GM18498 (cell line): Measurements from ENCODE around the gene OSBPL5.

ENCODE experiments used
- ATAC-seq: cut with Tn5 transposase; IDR thresholded peaks from one replicate; pipeline ENCODE4 v1.9.1; 2021; ENCODE audit warnings: mild to moderate bottlenecking, moderate library complexity; ENCODE audit not compliant: unreplicated experiment

The OSBPL5 gene

DNA sequence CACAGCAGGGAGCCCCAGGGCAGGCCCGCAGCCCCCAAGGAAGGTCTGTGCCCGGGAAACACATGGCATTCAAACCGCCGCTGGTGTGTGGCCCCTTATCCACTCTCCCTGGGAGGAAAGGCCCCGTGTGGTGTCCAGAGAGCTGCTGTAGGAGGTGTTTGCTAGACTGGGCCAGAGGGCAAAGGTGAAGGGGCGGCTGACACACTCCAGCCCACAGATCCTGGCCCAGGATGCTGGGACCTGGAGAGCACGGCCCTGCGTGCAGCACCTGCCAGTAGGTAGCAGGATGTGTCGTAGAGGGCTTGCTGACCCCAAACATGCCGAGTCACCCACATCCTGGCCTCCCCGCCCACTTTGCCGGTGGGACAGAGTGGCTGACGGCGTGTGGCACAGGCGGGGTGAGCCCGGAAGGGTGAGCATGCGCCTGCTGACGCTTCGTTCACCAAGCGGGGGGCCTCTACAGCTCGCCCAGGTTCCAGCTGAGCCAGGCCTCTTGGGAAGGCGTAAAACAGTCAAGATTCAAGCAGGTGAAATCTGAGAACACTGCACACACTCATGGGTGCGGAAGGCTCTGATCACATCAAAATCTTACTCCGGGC, 11.0 kb downstream of the OSBPL5 start:
- ATAC-seq: no peak

DNA sequence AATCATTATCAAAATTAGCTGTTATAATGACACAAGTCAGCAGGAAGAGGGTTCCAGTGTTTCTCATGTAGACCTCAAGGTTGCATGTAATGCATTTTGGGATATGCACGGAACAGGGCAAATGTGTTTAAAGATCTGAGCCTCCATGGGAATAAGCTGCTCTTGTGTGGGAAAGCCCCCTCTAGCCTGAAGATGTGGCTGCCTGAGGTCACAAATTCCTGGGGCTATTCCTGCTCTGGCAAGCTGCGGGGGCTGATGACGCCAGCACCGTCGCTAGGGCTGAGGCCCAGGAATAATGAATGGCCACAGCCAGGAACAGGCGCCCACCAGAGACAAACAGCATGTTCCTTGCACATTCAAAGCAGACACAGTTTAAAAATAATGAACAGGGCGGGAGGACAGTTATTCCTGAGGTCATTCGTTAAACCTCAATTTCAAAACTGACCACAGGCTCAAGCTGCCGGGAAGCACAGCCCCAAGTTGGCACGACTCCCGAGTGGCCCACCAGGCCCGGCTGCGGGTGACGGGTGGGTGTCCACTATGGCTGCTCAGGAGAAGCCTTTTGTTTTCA, 11.7 kb downstream of the OSBPL5 start:
- no peak for ATAC-seq

DNA sequence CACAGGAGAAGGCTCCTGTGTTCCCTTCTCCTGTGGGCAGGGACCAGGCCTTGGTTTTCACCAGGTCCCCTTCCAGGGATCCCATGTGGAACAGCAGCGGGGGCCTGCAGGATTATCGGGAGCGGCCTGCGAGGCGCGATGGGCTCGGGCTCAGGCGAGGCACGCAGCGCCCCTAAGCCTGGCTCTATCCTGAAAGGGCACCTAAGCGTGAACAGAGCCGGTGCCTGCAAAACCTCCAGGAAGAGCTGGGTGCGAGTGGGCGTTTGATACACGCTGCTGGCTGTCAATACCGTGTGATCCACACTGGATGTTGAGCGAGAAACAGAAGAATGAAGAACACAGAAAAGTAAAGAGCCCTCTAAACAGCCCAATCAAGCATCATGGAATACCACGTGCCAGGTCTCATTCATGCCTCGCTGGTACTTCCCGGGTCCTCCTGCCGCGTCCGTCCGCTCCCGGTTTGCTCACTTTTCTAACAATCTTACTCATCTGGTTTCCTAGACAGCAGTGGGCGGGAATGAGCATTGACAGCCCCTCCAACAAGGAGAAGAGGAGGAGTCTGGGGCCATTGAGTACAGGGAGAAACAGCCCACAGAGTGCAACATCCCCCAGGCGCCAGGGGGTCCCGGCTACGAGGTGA, 12.5 kb downstream of the OSBPL5 start:
- ATAC-seq: no peak

DNA sequence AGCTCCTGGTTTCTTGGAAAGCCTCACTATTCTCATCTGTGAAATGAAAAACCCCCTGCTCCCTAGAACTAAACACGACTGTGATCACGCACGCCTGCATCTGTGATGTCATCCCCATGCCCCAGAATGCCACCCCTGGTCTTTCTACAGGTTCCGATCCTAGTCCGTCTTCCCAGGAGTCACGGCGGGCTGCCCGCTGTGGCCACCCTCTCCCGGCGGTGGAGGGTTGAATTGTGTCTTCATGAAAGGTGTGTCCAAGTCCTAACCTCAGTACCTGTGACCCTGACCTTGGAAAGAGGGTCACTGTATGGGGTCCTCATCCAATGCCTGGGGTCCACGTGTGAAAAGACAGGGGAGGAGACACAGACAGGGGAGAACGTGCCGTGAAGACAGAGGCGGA, 14.4 kb downstream of the OSBPL5 start:
- ATAC-seq: no peak

DNA sequence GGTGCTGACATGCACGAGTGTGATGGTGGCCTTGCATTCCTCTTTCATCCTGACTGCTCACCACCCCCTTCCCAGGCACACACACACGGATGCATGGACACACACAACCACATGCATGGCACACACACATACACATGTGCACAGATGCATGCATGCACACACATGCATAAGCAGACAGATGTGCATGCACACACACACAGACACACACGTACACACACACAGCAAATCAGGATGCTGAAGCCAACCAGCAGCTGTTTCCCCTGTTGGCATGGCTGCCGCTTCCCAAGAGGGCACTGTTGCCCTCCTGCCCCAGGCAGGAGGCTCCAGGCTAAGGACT, 15.3 kb downstream of the OSBPL5 start:
- no peak for ATAC-seq

DNA sequence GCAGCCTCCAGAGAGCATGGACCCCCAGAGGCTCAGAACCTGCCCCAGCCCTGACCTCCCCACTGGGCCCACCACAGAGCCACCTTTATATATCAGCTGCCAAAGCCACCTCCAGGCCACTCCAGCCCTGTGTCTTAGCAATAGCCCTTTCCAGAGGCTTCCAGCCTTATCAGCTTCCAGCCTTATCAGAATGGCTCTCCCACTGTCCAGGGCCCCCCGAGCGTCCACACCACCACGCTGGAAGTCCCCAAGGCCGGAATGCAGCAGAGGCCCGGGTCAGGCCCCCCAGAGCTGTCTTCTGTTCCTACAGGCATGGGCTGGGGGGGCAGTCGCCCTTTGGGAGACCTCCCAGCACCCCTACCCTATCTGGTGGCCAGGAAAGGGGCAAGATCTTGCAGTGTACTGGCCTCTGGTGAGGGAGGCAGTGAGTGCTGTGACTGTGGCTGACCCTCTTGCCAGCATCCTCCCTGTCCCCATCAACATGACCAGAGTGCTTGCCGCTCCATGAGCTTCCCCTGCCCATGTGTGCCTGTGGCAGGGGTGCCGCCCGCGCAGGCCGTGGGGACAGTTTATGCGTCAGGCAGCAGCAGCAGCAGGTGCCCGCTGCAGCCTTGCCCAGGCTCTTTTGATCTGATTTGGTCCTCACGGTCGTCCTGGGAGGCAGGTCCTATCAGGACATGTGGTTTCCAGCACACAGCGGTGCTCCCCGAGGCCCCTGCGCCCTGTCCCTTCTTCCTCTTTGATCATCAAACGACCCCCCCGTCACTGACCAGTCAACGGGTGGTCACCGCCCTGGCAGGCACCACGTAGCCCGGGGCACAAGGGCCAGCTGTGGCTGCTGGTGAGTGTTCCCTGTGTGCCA, 15.9 kb downstream of the OSBPL5 start:
- no peak for ATAC-seq

DNA sequence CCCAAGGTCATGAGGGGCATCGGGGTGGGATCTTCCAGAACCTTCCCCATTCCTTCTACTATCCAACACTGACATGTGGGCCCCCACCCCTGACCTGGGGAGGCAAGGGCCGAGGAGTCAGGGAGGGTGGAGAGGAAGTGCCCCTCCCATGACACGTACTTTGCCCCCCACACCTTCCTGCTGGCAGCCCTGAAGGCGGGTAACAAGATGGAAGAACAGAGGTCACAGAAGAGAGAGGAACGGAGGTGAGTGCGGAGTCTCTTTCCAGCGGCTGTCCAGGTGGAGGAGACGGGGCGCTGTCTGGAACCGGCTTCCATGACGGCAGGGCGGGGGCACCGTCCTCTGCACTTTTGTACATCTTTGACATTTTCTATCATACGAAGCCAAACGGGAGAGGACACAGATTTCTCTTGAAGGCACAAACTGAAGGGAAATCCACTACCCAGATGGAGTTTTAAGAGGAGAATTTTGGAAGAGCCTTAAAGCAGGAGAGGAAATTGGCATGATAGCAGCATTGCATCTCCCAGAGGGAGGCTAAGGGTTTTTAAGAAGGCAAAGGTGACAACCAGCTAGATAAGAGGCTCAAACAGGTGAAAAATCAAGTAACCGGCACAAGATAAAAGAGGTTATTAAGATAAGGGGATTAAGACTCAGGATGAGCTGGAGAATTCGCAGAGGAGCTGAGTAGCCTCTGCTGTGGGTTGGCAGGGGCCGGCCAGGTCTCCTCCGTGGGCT, 16.7 kb downstream of the OSBPL5 start:
- ATAC-seq: no peak

DNA sequence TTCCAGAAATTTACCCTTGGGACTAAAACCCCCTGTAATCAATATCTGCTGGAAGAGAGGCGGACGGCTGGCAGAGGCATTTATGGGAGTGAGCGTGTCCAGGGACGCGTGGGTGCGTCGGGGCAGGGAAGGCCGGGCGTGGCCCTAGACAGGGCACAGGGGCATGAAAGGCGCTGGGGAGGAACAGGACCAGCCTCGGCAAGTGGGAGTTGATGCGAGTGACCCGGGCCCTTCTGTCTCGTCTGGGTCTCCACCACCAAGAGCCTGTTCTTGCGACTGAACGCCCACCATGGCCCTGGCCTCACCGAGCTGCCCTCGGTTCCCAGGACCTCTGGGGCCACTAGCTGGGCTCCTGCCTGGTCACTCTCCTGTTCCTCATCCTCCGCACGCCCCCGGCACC, 17.5 kb downstream of the OSBPL5 start:
- no peak for ATAC-seq

DNA sequence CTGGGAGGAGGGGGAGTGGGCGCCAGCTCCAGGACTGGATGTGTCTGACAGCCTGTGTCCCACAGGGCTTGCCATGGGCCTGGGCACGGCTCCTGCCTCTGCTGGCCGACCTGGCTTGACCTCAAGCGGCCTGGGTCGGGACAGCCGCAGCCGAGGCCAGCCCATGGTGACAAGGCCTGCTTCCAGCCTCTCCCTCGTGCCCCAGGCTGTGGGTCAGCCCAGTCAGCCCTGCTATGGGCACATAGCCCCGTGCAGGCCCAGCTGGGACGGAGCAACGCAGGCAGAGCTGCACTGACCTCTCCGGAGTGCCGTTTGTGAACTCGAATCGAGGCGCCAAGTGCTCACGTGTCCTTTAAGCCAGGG, 17.9 kb downstream of the OSBPL5 start:
- no peak for ATAC-seq

DNA sequence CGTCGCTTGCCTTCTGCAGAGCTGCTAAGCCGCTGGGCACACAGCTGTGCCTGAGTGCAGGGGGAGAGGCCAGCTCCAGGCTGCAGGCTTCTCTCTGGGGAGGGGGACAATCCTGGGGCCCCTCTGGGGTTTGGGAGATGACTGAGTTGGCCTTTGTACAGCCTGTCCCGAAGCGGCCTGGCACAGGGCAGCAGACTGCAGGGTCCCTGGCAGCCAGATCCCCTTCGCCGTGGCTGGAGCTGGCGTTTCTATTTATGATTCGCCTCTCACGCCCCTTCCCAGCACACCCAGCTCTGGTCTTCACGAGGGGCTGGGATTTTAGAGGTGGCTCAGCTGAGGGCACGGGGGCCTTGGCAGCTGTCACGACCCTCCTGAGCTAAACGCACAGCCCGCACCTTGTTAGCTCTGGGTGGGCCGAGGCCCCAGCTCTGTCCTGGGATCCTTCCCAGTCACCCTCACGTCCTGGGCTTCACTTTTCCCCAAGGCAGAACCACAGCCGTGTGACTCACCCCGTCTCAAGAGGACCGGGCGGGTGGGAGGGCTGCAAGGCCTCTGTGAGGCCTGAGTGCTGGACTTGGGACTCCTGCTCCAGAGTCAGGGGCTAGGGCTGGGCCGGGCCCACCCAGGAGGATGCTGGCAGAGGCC, 18.4 kb downstream of the OSBPL5 start:
- ATAC-seq: no peak

DNA sequence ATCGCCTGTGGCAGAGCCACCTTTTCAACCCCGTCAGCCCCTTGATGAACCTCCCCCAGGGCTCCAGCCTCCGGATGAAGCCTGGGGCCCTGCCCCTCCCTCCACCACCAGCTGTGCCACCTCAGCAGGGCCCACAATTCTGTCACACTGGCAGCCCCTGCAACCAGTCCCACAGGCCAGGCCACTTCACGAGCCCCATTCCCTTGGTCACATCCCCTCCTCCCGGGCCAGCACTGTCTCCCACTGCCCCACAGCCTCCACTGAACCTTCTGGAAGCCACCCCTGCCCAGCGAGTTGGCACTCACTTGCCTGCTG, 19.9 kb downstream of the OSBPL5 start:
- ATAC-seq: no peak

DNA sequence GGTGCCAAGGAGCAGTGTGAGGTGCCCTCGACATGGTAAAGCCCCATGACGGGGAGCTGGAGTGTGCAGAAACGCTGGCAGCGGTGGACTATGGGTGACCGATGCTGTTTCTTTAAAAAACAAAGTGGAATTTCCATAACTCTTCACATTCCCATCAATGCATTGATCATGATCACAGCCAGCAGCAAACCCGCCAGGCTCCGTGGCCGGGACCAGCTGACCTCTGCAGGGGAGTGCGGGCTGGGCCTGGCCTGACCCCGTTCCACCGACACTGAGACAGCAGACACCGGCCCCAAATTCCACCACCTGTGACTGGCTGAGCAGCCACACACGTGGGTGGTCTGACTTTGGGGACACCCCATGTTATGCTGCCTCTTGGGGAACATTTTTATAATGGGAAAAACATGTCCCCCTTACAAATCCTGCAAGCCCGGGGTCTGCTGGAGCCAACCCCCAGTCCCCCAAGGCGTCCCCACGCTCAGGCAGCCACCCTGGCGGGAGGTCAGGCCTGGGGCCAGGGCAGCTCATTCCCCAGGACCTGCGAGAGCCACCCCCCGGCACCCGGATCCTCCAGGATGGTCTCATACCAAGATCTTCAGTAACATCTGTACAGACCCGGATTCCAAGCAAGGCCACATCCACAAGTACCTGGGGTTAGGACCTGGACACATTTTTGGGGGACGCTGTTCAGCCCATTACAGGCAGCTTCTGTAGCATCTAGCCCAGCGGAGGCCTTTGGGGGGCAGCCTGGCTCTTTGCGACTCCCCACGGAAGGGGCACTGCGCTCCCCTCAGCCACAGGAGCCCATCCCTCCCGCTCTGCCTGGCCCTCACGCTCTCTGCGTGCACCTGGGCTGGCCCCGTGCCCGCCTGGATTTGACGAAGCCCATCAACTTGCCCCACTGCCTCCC, 20.6 kb downstream of the OSBPL5 start:
- no peak for ATAC-seq

DNA sequence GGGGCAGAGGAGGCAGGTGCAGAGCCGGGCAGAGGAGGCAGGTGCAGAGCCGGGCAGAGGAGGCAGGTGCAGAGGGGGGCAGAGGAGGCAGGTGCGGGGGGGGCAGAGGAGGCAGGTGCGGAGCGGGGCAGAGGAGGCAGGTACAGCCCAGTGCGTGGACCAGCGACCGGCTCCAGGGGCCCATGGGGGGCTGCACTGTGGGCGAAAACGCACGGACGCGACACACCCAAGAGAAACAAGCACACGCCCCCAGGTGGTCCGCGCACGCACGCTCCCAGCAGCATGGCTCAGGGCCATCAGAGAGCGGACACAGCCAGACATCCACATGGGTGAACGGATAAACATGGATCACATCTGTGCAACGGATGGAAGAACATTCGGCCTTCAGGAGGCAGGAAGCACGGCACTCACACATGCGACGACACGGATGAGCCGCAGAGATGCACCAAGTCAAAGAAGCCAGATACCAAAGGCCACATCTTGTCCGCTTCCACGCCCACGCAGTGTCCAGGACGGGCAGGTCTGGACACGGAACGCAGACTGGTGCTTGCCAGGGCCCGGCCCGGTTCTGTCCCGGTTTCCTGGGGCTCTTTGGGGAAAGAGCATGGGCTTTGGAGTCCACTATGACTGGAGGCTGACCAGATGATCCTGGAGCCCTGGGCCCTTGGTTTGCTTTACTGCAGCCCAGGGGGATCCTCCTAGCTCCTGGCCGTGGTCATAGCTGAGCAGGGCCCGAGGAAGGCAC, 21.8 kb downstream of the OSBPL5 start:
- ATAC-seq: no peak

DNA sequence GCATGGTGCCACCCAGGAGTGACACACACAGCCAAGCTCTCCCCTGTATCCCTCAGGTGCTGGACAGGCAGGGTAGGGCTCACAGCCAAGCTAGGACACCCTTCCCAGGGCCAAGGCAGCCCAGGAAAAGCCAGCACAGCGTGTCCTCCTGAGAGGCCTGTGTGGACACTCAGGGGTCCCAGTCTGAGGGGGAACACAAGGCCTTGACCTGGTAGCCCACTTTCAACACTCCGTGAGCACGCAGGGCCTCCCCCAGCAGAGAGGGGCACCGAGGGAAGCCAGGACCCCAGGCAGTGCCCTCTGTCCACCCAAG, 24.9 kb downstream of the OSBPL5 start:
- no peak for ATAC-seq

DNA sequence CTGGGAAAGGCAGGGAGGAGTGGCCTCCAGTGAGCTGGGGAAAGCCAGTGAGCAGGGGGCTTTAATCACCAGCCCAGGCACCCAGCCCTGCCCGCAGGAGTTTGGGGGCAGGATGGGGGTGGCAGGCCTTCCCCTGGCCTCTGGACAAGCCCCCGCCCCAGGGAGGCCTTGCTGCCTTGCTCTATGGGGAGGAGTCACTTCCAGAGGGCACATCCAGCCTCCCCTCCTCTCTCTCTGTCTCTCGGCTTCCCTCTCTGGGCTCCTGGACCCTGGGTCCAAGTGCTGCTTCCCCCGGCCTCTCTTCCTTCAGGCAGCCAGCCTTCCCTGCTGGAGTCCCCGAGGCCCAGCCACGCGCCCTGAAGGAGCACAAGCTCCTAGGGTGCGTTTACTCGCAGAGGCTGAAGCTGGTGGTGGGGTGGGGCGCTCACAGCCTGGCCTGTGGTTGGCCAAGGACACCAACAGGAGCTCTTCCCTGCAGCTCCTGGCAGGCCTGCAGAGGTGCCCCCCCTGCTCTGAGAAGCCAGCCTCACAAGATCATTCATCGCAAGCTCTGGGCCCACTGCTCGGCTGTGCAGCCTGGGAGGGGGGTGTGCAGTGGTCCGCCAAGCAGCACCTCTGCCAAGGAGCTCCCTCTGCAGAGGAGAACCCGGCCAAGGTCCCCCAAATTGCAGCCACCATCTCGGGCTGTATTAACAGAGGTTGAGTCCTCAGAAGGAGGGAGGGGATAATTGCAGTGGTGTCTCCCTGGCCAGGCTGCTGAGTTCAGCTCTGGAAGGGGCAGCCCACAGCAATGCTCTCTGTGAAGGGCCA, 25.4 kb downstream of the OSBPL5 start:
- ATAC-seq: no peak

DNA sequence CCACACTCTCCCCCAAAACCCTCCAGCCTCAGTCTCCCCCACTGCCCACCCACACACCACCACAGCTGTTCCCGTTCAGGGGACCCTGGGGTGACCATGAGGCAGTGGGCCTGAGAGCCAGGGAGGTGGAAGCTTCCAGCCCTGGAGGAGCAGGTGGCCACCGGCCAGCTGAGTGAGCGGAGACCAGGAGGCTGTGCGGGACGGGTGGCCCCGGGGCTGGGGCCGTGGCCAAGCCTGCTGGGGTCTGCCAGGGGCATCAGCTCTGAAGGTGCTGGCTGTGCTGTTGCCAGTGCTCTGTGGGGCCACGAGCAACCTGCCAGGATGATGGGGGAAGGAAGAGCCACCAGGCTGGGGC, 26.0 kb downstream of the OSBPL5 start:
- no peak for ATAC-seq

DNA sequence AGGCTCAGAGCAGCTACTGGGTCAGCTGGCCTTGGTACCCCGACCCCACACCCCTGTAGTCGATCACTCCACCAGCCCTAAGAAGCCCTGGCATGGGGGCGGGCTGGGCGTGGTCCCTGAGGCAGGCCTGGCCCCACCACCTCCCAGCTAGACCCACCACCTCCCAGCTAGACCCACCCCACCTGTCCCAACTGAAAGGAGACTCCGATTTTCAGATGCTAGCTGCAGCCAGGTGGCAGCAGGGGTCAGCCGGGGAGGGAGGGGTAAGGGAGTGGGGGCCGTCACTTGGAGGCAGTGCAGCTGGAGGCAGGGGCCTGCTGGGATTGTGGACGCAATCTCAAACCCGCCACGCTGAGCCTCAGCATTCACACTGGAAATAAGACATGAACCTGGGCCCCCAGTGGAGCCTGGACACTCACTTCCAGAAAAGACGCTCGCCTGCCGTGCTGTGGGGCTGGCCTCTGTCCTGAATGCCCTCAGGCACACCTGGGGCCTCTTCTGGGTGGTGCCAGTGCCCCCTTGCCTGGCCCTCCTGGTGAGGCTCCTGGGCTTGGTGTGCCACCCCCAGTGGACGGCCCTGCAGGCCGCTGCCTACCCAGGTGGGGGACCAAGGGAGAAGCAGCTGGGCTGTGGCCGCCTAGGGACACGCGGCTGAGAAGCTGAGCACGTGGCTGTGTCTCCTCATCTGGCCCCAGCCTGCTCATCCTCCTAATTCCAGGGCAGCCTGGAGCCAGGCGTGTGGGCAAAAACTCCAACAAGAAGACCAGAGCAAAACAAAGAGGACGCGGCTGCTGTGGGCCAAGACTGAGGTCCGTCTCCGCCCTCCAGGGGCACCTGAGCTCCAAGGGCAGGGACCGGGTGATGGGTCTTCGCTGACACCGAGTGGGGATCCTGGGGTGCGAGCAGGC, 26.7 kb downstream of the OSBPL5 start:
- no peak for ATAC-seq
